HT-29 (cell line): ENCODE measurements around the gene ZNF786. TPM values are rescaled to one million over a fixed set of nuclear protein-coding genes. Genes with fewer than 3 reads are reported as not detected.
"Not testable (repeated sequence)": the region's sequence is repeated elsewhere in the genome, so short reads cannot be mapped to it uniquely, and the experiment has no call there.

Experiments
- DNase-seq: peaks from one replicate; pipeline ENCODE4 v3.0.0-alpha.2; 2015; ENCODE audit warnings: low spot score
- total RNA-seq: library from RNA; depleted of rRNA; stranded (reverse); fragments of >200 nt; shearing (Covaris generic); gene quantifications from 2 replicates; pipeline ENCODE4 v1.2.3, GENCODE V29; 2014

The ZNF786 gene
- total RNA-seq, 1 experiment from 2014 or later: 10.4 TPM

- no peak for DNase-seq
These were observed 8.6 kb downstream of the ZNF786 start for GRCh38 chr7:149081914-149082313.

DNA sequence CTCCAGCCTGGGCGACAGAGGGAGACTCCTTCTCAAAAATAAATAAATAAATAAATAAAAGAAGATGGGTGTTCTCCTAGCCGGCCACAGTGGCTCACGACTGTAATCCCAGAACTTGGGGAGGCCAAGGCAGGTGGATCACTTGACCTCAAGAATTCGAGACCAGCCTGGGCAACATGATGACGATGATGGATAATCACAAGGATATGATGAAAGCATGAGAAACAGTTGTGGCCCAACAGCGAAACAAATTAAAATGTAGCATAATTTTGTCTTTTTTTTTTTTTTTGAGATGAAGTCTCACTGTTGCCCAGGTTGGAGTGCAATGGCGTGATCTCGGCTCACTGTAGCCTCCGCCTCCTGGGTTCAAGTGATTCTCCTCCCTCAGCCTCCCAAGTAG lies 12.9 kb downstream of the ZNF786 start:
- no peak for DNase-seq

DNA sequence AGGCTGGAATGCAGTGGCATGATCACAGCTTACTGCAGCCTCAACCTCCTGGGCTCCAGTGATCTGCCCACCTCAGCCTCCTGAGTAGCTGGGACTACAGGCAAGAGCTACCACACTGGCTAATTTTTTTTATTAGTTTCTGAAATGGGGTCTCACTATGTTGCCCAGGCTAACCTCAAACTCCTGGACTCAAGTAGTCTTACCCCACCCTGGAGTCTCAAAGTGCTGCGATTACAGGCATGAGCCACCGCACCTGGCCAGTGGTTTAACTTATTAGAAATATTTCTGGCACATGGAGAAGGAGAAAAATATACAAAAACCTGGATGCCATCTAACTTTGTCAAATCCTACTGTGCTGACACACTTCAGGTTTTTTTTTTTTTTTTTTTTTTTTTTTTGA lies 15.2 kb downstream of the ZNF786 start:
- DNase-seq: no peak

GRCh38 chr7:149074116-149074885 lies 16.2 kb downstream of the ZNF786 start:
- DNase-seq: no peak

DNA sequence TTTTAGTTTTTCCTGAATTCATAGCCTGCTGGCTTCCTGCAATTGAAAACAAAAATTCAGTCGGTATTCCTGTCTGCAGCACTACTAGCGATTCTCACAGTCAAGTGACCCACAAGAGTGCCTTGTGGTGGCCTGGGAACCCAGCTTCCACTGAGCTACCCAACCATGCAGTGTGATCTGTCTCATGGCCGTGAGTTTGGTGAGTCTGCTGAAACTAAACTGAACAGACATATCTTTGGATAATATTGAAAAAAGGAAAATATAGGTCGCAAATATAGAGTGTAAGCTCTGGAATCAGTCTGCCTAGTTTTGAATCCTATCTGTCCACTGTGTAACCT lies 18.1 kb downstream of the ZNF786 start:
- DNase-seq: no peak

DNA sequence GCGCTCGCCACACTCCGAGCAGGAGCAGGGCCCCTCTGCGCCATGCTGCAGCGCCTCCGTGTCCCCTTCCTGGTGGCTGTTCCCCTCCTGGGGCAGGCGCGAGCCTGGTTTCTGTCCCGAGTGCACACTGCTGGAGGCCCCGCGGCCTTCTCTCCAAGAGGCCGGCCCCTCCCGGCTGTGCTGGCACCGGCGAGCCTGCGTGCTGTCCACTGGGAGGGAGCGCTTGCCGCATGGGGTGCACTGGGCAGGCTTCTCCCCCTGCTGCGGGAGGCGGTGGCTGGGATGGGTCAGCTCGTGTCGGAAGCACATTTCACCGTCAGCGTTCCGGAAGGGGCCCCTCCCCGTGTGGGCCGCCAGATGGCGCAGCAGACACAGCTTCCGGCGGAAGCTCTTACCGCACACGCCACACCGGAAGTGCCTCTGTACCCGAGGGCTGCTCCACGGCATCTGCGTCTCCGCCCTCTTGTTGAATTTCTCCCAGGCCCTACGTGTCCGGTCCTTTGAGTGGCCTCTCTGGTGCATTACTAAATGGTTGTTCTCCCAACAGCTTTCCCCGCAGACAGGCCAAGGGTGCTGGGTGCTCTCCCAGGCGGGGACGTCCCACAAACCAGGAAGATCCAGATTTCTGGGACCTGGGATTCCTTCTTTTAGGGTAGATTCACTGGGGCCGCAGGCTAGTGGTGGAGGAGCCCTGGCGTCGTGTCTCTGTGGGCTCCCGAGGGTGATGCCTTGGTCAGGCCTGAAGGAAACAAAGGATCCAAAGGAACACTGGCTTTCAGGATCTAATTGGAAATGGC lies 18.7 kb downstream of the ZNF786 start:
- no peak for DNase-seq

DNA sequence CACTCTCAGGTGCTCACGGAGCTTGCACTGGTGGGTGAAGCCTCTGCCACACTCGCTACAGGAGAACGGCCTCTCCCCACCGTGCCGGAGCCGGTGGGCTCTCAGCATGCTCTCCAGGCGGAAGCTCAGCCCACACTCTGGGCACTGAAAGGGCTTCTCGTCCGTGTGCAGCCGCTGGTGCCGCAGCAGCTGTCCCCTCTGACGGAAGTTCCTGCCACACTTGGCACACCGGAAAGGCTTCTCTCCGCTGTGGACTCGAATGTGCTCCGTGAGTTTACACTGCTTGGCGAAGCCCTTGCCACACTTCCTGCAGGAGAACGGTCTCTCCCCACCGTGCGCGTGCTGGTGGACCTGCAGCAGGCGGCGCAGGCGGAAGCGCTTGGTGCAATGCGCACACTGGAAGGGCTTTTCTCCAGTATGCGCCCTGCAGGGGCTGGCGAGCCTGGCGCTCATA lies 19.3 kb downstream of the ZNF786 start:
- no peak for DNase-seq

DNA sequence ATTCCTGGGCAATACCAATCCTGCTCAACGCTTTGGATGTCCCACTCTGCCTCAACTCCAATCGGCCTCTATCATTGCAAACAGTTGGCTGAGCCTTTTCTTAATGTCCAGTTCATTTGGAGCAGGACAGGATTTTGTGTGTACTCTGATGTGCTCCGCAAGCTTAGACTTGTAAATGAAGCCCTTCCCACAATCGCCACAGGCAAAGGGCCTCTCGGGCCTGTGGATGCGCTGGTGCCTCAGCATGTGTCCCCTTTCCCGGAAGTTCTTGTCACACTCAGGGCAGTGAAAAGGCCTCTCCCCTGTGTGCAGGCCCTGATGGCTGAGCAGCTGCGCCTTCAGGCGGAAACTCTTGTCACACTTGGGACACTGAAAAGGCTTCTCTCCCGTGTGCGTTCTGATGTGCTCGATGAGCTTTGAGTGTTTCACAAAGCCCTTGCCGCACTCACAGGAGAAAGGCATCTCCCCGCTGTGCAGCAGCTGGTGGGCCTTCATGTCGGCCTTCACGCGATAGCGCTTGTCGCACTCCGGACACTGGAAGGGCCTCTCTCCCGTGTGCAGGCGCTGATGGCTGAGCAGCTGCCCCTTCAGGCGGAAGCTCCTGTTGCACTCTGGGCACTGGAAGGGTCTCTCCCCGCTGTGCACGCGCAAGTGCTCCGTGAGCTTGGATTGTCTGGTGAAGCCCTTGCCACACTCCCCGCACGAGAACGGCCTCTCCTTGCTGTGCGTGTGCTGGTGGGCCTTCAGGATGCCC lies 20.0 kb downstream of the ZNF786 start:
- DNase-seq: no peak

DNA sequence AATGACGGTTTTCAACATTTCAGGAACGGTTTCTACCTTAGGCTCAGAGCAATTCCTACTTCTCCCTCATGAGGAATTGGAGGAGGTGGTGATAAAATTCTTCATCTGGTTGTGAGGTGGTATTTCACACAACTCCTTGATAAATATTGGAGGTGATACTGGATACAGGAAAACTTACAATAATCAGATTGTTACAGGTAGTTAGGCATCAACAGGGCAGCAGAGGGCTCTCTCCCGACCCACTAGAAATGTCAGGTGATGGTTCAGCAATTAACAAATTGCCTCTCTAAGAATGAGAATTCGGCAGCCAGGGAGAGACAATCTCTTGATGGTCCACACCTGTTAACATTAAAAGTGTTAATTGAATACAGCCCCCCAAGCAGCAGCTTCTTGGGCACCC lies 22.6 kb downstream of the ZNF786 start:
- DNase-seq: peak; percentile 58

GRCh38 chr7:149063476-149063875 lies 27.0 kb downstream of the ZNF786 start:
- no peak for DNase-seq

- not testable (repeated sequence) for DNase-seq
These were observed 28.2 kb downstream of the ZNF786 start for GRCh38 chr7:149062217-149062899.

DNA sequence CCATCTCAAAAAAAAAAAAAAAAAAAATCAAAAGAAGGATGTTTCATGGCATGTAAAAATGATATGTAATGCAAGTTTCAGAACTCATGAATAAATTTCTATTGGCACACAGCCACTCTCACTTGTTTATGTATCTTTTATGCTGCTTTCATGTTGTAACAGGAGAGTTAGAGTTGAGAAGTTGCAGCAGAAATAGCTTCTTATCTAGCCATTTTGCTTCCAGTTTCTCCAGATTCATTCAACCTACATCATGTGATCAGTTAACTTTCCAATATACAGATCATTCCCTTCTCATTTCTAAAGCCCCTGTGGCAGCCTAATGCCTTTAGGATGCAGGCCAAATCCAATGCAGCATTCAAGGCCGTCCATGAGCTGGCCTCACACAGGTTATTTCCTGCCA lies 30.4 kb downstream of the ZNF786 start:
- DNase-seq: no peak

GRCh38 chr7:149053885-149054284 lies 36.6 kb downstream of the ZNF786 start:
- no peak for DNase-seq

GRCh38 chr7:149053384-149053783 lies 37.1 kb downstream of the ZNF786 start:
- no peak for DNase-seq

DNA sequence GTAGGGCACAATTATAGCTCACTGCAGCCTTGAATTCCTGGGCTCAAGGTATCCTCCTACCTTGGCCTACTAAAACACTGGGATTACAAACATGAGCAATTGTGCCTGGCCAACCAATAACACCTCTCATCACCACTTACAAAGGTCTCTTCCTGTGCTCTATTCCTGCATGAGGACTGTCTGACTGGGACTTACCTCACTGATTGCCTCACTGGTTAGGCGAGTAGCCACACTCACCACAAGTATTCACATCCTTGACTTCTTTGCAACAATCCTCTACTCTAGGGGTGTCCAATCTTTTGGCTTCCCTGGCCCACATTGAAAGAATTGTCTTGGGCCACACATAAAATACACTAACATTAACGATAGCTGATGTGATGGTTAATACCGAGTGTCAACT lies 39.6 kb downstream of the ZNF786 start:
- DNase-seq: no peak

DNA sequence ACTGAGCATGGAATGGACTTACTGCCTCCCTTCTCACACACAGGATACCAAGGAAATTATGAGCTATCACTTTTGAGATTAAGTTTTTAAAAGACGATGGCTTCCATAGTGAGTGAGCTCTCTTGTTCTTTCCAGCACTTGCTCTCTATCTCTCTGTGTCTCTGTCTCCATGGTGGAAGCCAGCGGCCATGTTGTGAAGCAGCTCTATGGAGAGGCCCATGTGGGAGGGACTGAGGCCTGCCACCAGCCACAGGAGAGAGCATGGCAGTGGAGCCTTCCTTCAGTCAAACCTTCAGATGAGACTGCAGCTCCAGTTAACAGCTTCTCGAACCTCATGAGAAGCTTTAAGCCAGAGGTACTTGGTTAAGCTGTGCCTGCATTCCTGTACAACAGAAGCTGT lies 41.7 kb downstream of the ZNF786 start:
- DNase-seq: no peak

DNA sequence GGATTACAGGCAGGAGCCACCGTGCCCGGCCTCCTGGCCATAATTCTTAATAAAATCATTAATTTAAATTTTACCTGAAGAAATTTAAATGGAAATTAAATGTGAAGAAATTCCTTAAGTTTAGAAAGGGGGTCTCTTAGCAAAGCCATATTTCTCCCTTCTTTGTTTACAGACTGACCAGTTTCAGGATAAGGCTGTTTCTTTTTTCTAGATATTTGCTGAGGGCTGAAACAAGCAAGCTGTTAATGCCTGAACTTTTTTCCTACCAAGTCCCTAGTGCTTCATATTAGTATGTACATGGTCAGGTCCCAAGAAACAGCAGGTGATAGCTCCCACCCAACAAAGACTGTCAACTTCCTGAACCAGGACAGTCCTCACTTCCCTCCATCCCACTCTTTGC lies 44.1 kb downstream of the ZNF786 start:
- DNase-seq: no peak

DNA sequence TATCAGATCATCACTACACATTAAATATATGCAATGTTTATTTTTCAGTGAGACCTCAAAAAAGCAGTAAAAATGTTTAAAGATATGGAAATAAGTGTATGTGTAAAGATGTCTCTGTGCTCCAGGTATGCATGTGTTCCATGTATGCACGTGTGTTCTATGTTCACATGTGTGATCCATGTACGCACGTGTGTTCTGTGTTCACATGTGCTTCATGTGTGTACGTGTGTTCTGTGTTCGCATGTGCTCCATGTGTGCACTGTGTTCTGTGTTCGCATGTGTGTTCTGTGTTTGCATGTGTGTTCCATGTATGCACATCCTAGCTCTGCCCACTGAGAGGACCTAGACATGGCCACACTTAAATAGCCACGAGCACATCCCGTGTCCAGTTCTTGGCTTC lies 46.6 kb downstream of the ZNF786 start:
- no peak for DNase-seq

DNA sequence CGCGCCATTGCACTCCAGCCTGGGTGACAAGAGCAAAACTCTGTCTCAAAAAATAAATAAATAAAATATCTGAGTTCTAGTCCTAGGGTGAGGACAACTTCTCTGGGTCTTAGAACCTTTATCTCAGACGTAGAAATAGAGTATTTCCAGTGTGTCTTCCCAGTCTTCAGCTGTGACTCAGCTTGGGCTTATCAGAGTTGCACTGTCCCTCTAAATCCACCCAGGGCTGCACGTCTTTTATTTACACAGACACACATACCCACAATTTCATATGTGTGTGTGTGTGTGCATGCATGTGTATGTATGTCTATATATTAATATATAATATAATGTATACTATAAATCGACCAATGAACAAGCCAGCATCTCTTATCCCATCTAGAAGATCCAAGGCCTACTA lies 49.2 kb downstream of the ZNF786 start:
- no peak for DNase-seq

GRCh38 chr7:149038641-149039040 lies 51.9 kb downstream of the ZNF786 start:
- not testable (repeated sequence) for DNase-seq

DNA sequence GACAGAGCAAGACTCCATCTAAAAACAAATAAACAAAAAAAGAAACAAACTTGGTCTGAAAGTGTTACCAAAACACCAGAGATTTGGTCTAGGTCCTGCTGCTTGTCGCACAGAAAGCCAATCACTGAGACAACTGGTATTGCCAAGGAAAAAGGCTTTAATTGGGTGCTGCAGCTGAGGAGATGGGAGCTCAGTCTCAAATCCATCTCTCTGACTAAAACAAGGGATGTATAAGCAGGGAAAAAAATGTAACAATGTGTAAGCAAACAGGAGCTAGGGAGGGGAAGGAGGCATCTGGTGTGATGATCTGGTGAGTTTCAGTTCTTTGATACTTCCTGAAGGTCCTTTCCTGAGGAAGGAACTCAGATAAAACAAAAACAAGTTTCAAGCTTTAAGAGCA lies 53.8 kb downstream of the ZNF786 start:
- no peak for DNase-seq
